ENCODE data around the gene BIRC3.
"Not testable (repeated sequence)": the region's sequence is repeated elsewhere in the genome, so short reads cannot be mapped to it uniquely, and the experiment has no call there.

Gene BIRC3

DNA sequence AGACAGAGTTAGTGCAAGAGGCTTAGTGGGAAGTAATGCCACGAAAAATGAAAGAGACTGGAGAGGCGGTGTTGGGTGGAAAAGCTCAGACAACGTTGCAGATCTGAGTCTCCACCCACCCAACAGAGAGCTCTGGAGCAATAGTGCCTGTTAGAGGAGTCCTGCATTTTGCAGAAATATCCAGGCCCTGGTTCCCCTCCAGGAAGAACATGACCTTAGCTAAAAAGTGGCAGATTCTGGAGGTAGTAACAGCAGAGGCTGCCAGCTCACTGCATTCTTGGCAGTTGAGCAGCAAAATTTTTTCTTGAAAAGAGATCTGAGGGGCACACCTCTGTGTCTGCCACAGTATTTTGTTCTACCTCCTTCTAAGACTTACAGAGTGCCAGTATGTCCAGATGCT is 27.7 kb upstream of the BIRC3 start:
- Histone ChIP-seq H3K4me3 (ENCODE audit: low read depth, low read length) (no peak overlapping the region), H3K27me3 (no peaks in the 10 kb centered on the region), H3K4me1 (peaks cover 23% of the 10 kb centered on the region), H3K9me3 (no peaks in the 10 kb centered on the region), H3K36me3 (no peaks in the 10 kb centered on the region)
- no peak for TF ChIP-seq CTCF (IDR thresholded peaks at IDR 0.05; ENCODE audit: low read depth, low read length)
- DNase-seq, result no peak

DNA sequence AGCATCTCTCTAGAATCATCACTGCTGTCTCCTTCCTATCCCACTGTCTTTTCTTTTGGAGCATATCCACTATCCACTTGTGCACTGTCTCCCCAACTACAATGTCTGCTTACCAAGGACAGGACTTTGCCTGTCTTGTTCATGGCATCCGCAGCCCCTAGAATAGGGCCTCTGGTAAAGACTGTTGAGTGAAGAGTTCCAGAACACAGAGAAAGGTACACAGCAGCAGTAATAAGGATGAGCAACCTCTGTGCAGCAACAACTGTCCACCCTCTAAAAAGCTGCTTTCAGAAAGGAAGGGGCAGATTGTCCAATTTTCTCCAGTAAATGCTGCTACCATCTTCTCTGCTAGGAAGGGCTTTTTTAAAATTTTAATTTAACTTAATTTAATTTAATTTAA is 25.5 kb upstream of the BIRC3 start:
- Histone ChIP-seq H3K27me3 (no peaks in the 10 kb centered on the region), H3K36me3 (no peaks in the 10 kb centered on the region), H3K4me3 (ENCODE audit: low read depth, low read length) (no peak overlapping the region), H3K4me1 (peaks cover 23% of the 10 kb centered on the region), H3K9me3 (no peaks in the 10 kb centered on the region)
- TF ChIP-seq CTCF (IDR thresholded peaks at IDR 0.05; ENCODE audit: low read depth, low read length), result no peak
- no peak for DNase-seq

GRCh38 chr11:102292933-102293332 is 24.4 kb upstream of the BIRC3 start:
- Histone ChIP-seq H3K36me3 (no peaks in the 10 kb centered on the region), H3K9me3 (no peaks in the 10 kb centered on the region), H3K27me3 (no peaks in the 10 kb centered on the region), H3K4me3 (ENCODE audit: low read depth, low read length) (no peak overlapping the region), H3K4me1 (peaks cover 23% of the 10 kb centered on the region)
- no peak for DNase-seq
- no peak for TF ChIP-seq CTCF (IDR thresholded peaks at IDR 0.05; ENCODE audit: low read depth, low read length)

GRCh38 chr11:102293873-102294601 is 23.2 kb upstream of the BIRC3 start:
- peaks cover 17% of the 10 kb centered on the region for H3K4me1 ChIP-seq
- peak; percentile 68 for TF ChIP-seq CTCF (IDR thresholded peaks at IDR 0.05; ENCODE audit: low read depth, low read length)
- no peak for DNase-seq
- no peaks in the 10 kb centered on the region for H3K27me3 ChIP-seq
- H3K4me3 ChIP-seq (ENCODE audit: low read depth, low read length), result no peak overlapping the region
- no peaks in the 10 kb centered on the region for H3K36me3 ChIP-seq
- no peaks in the 10 kb centered on the region for H3K9me3 ChIP-seq

DNA sequence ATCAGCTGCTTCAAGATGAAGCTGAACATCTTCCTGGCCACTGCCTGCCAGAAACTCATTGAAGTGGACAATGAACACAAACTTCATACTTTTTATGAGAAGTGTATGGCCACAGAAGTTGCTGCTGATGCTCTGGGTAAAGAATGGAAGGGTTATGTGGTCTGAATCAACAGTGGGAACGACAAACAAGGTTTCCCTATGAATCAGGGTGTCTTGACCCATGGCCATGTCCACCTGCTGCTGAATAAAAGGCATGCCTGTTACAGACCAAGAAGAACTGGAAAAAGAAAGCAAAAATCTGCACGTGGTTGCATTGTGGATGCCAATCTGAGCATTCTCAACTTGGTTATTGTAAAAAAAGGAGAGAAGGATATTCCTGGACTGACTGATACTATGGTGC is 22.2 kb upstream of the BIRC3 start:
- no peaks in the 10 kb centered on the region for H3K36me3 ChIP-seq
- no peak for TF ChIP-seq CTCF (IDR thresholded peaks at IDR 0.05; ENCODE audit: low read depth, low read length)
- DNase-seq, result no peak
- H3K9me3 ChIP-seq, result no peaks in the 10 kb centered on the region
- no peak overlapping the region for H3K4me3 ChIP-seq (ENCODE audit: low read depth, low read length)
- H3K27me3 ChIP-seq, result no peaks in the 10 kb centered on the region
- peaks cover 7% of the 10 kb centered on the region for H3K4me1 ChIP-seq

DNA sequence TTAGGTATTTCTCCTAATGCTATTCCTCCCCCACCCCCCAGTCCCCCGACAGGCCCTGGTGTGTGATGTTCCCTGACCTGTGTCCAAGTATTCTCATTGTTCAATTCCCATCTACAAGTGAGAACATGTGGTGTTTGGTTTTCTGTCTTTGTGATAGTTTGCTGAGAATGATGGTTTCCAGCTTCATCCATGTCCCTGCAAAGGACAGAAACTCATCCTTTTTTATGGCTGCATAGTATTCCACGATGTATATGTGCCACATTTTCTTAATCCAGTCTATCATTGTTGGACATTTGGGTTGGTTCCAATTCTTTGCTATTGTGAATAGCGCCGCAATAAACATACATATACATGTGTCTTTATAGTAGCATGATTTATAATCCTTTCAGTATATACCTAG is 20.5 kb upstream of the BIRC3 start:
- H3K36me3 ChIP-seq; H3K4me1 ChIP-seq; H3K9me3 ChIP-seq; H3K4me3 ChIP-seq (ENCODE audit: low read depth, low read length); DNase-seq; H3K27me3 ChIP-seq: not testable (repeated sequence)

DNA sequence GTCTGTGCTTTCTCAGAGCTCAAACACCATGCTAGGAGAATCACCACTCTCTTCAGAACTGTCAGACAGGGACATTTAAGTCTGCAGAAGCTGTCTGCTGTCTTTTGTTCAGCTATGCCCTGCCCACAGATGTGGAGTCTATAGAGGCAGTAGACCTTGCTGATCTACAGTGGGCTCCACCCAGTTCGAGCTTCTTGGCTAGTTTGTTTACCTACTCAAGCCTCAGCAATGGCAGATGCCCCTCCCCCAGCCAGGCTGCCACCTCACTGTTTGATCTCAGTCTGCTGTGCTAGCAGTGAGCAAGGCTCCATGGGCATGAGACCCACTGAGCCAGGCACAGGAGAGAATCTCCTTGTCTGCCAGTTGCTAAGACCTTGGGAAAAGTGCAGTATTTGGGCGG is 16.4 kb upstream of the BIRC3 start:
- DNase-seq; H3K36me3 ChIP-seq; H3K9me3 ChIP-seq; H3K4me1 ChIP-seq; H3K4me3 ChIP-seq (ENCODE audit: low read depth, low read length); H3K27me3 ChIP-seq: not testable (repeated sequence)
